ENCODE results near the gene HTT. TPM values are rescaled to one million over a fixed set of nuclear protein-coding genes. Genes with fewer than 3 reads are reported as not detected.
A peak's percentile ranks its signal among the peaks of the same experiment; 100 is the strongest.

The HTT gene
- total and polyA plus RNA-seq, 2 of the 8 experiments (the other 6 are each of a cell fraction or from before 2014, with no cell fraction given), result 24.0 to 71.0 TPM

DNA sequence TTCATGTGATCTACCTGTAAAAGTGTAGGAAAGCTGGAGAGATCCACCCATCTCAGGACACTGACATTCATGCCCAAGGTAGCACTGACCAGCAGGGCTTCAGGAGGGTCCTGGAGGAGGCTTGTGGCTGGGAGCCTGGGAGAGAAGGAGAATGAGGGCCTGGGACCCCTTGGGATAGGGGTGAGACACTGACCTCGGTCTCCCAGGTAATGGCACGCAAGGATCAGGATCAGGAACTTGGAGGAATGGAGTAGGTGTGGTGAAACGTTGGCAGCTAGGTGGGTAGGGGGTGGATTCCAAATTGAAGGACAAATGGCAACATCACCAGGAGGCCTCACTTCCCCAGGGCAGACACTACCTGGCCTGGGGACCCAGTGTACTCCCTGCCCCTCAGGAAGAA lies 206.0 kb downstream of the HTT start:
- H3K23me2 ChIP-seq (ENCODE audit: low read depth, low read length), result no peaks in the 10 kb centered on the region
- no peak overlapping the region for H3K18ac ChIP-seq (ENCODE audit: extremely low read depth, low read length)
- H3K4me3 ChIP-seq (ENCODE audit: extremely low read depth in 1 of 4, insufficient read depth in 2 of 4, low read depth in 3 of 4, low read length in 4 of 4), result no peak overlapping the region
- no peaks in the 10 kb centered on the region for H4K20me1 ChIP-seq (replicated peaks in 1 of 2; ENCODE audit: control insufficient read depth in 1 of 2, insufficient read depth in 2 of 2, low read length in 2 of 2)
- no peaks in the 10 kb centered on the region for H3K79me1 ChIP-seq (ENCODE audit: low read depth, low read length)
- no peak overlapping the region for H2AFZ ChIP-seq (ENCODE audit: low read length)
- no peak overlapping the region for H3K4me2 ChIP-seq (ENCODE audit: insufficient read depth in 1 of 2, low read depth in 2 of 2, low read length in 2 of 2)
- no peak overlapping the region for H4K5ac ChIP-seq (ENCODE audit: insufficient read length, low read depth, low read length)
- CTCF ChIA-PET (ENCODE audit: partially characterized antibody), result interaction anchor here (0.6 to 1.1 kb wide), 3 partner anchors 38 to 1928 kb away, joined by 3 to 4 read pairs (median 3); no protein-coding TSS in a partner anchor
- H2BK12ac ChIP-seq (ENCODE audit: low read depth, low read length), result no peak overlapping the region
- no peak overlapping the region for H3K4ac ChIP-seq (replicated peaks; ENCODE audit: insufficient read length, low read depth, low read length)
- H3K27me3 ChIP-seq (replicated peaks in 1 of 4; ENCODE audit: control insufficient read depth in 3 of 4, extremely low read depth in 1 of 4, insufficient read depth in 3 of 4, low read length in 3 of 4), result no peaks in the 10 kb centered on the region; a peak in 1 of 7 replicates
- H2BK120ac ChIP-seq (replicated peaks; ENCODE audit: low read depth, low read length), result no peak overlapping the region
- TF ChIP-seq POU5F1 (IDR thresholded peaks at IDR 0.05; ENCODE audit: low read depth, low read length) (no peak), SUZ12 (IDR thresholded peaks at IDR 0.05; ENCODE audit: low read length) (no peak), RBBP5 (IDR thresholded peaks at IDR 0.05; ENCODE audit: borderline replicate concordance, low read depth, low read length) (no peak), SP2 (IDR thresholded peaks at IDR 0.05; ENCODE audit: low read length) (no peak), HDAC2 (IDR thresholded peaks at IDR 0.05; ENCODE audit: borderline replicate concordance in 1 of 2, low read depth in 2 of 2, low read length in 2 of 2) (no peak), FOSL1 (IDR thresholded peaks at IDR 0.05; ENCODE audit: insufficient read depth, low read depth, low read length) (no peak), CHD1 (IDR thresholded peaks at IDR 0.05; ENCODE audit: low read depth, low read length) (no peak), SIRT6 (IDR thresholded peaks at IDR 0.05; ENCODE audit: low read length) (no peak), KDM4A (IDR thresholded peaks at IDR 0.05; ENCODE audit: low read depth, low read length, severe bottlenecking) (no peak)
- TF ChIP-seq, protein P1, sequence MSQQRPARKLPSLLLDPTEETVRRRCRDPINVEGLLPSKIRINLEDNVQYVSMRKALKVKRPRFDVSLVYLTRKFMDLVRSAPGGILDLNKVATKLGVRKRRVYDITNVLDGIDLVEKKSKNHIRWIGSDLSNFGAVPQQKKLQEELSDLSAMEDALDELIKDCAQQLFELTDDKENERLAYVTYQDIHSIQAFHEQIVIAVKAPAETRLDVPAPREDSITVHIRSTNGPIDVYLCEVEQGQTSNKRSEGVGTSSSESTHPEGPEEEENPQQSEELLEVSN (IDR thresholded peaks at IDR 0.05), result no peak
- H3K9ac ChIP-seq (replicated peaks in 1 of 4; ENCODE audit: extremely low read depth in 1 of 4, low read depth in 3 of 4, low read length in 3 of 4), result no peak overlapping the region
- no peak overlapping the region for H2BK20ac ChIP-seq (ENCODE audit: low read length)
- no peak overlapping the region for H2BK15ac ChIP-seq (ENCODE audit: low read length)
- H3K56ac ChIP-seq (replicated peaks; ENCODE audit: insufficient read length, low read depth, low read length), result no peak overlapping the region
- H3K9me3 ChIP-seq (ENCODE audit: insufficient read depth in 2 of 2, low read depth in 1 of 2, low read length in 1 of 2), result no peaks in the 10 kb centered on the region; a peak in 1 of 4 replicates
- no peak overlapping the region for H3K27ac ChIP-seq (ENCODE audit: low read depth, low read length)
- DNase-seq (ENCODE audit: low read depth in 1 of 2, low spot score in 2 of 2) (no peak), FAIRE-seq (no peak)
- H2BK5ac ChIP-seq (ENCODE audit: low read depth, low read length), result no peak overlapping the region
- POLR2A ChIA-PET (ENCODE audit: partially characterized antibody), result interaction anchor here (0.5 to 0.6 kb wide), 2 partner anchors 107 to 117 kb away, joined by 3 read pairs; no protein-coding TSS in a partner anchor
- no peak overlapping the region for H2AK5ac ChIP-seq (ENCODE audit: low read depth, low read length)
- 85% methylated on average over 3 of the region's 3 CpGs; no CpG with 5 or more reads in 1 of the 2 experiments for WGBS, 2 experiments (ENCODE audit: extremely low coverage in 1 of 2, insufficient coverage in 1 of 2, insufficient read length in 1 of 2, insufficient replicate concordance in 2 of 2, low coverage in 1 of 2, low lambda C conversion rate in 2 of 2, missing lambda C conversion rate in 1 of 2)
- H3K79me2 ChIP-seq (ENCODE audit: control insufficient read depth in 1 of 2, insufficient read depth in 2 of 2, low read length in 2 of 2), result no peaks in the 10 kb centered on the region
- peak overlapping the region; percentile 14 for H3K14ac ChIP-seq (ENCODE audit: insufficient read length)
- no peaks in the 10 kb centered on the region; a peak in 1 of 7 replicates for H3K4me1 ChIP-seq (replicated peaks in 1 of 4; ENCODE audit: control insufficient read depth in 3 of 4, insufficient read depth in 4 of 4, low read length in 3 of 4)
- H4K91ac ChIP-seq (replicated peaks; ENCODE audit: insufficient read length, low read length), result no peak overlapping the region
- no peak overlapping the region for H4K8ac ChIP-seq (ENCODE audit: extremely low read depth, insufficient read depth, low read length)
- no peaks in the 10 kb centered on the region for H3K36me3 ChIP-seq (ENCODE audit: control insufficient read depth in 2 of 4, insufficient read depth in 4 of 4, low read length in 3 of 4)
- no peak overlapping the region for H3K23ac ChIP-seq (ENCODE audit: insufficient read length)
